Bronchial epithelial cell (primary cell): ENCODE measurements around the gene ANKRD18A. TPM values are rescaled to one million over a fixed set of nuclear protein-coding genes. Genes with fewer than 3 reads are reported as not detected.
A peak's percentile ranks its signal among the peaks of the same experiment; 100 is the strongest.
"Not testable (repeated sequence)": the region's sequence is repeated elsewhere in the genome, so short reads cannot be mapped to it uniquely, and the experiment has no call there.

Source experiments
- DNase-seq: peaks from one replicate; pipeline ENCODE4 v3.0.0-alpha.2; 2010; ENCODE audit warnings: low read depth
- FAIRE-seq: peaks from 2 replicates; lab custom pipeline; 2011; peaks lifted over from hg19 to GRCh38; lab: Jason Lieb, UNC
- H3K27me3 ChIP-seq: 2 replicates; pipeline ENCODE4 v1.5.1; 2011; ENCODE audit warnings: low read length; ENCODE audit not compliant: control insufficient read depth, insufficient read depth
- H3K36me3 ChIP-seq: 2 replicates; pipeline ENCODE4 v1.5.1; 2011; ENCODE audit warnings: low read length; ENCODE audit not compliant: control insufficient read depth, insufficient read depth
- H3K4me3 ChIP-seq: 2 replicates; pipeline ENCODE4 v1.5.1; 2011; ENCODE audit warnings: mild to moderate bottlenecking, low read depth, low read length, control low read depth
- CTCF ChIP-seq: IDR thresholded peaks from 2 replicates; pipeline ENCODE4 v1.5.1; 2011; ENCODE audit warnings: mild to moderate bottlenecking, moderate library complexity, low read length, control low read depth, inconsistent platforms; ENCODE audit not compliant: insufficient read depth, severe bottlenecking
- total RNA-seq: library from RNA; depleted of rRNA; stranded (reverse); fragments of >200 nt; gene quantifications from 2 replicates; pipeline ENCODE4 v1.2.1, GENCODE V29; 2014

Gene ANKRD18A
- total RNA-seq, 1 donor from 2014 or later, result 1.6 TPM

DNA sequence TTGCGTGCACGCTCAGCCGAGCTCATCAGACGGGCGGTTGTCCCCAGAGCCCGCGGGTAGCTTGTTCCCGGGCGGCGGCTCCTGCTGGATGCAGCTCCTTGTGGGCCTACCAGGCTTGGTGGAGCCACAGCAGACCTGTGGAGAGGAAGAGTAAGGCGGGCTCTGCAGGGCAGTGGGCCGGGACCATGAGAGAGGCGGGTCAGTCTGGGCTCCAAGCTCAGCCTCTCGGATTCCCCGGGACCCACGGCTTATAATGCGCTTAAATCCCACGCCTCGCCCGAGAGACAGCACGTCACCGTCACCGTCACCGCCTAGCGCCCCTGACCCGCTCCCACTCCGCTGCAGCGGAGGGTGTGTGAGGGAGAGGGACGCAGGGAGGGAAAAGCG, 1.9 kb upstream of the ANKRD18A start:
- peak overlapping the region; percentile 76 for H3K4me3 ChIP-seq

GRCh38 chr9:38621434-38622287, 1.3 kb upstream of the ANKRD18A start:
- no peaks in the 10 kb centered on the region for H3K36me3 ChIP-seq
- DNase-seq, result no peak
- no peak for FAIRE-seq
- H3K4me3 ChIP-seq, result peak overlapping the region; percentile 76
- TF ChIP-seq CTCF, result no peak
- no peaks in the 10 kb centered on the region for H3K27me3 ChIP-seq

More for the DNA sequence above, 1.9 kb upstream of the ANKRD18A start:
- no peak for TF ChIP-seq CTCF
- FAIRE-seq (no peak), DNase-seq (no peak)
- Histone ChIP-seq H3K27me3 (no peaks in the 10 kb centered on the region), H3K36me3 (no peaks in the 10 kb centered on the region)

DNA sequence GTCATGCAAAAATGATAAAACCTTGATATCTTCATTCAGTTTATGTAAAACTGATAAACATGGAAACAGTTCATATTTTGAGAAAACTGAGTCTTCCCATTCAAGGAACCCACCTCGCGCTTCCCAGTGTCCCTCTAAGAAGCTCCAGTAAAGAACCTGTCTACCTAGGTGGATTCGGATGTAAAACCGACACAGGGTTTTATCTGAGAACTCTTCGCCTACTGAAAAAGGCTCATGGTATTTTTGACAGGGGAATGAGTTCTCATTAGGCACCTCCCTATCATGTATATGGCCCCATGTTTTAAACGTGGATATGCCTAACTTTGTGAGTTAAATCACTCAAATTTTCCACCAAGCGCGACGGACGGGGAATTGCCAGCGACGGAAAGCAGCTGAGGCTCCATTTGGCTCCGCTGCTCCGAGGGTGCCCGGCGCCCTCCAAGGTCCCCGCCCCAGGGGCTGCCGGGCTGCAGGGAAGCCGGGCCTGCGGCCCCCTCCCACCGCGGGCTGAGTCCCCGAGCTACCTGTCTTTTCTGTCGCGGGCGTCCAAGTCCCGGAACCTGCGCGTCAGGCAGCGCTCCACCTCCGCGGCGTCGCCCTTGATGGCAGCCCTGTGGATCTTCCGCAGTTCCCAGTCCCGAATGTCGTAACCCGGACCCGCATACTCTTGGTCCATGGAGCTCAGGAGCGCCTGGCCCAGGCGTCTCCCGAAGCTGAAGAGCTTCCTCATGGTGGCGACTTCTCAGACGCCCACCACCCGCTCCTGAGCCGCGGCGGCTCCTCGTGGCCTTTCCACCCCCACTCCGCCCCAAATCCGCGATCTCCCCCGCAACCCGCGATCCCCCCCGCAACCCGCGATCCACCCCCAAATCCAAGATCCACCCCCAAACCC, 594 bp downstream of the ANKRD18A start:
- no peaks in the 10 kb centered on the region for H3K27me3 ChIP-seq
- FAIRE-seq (no peak), DNase-seq (no peak)

DNA sequence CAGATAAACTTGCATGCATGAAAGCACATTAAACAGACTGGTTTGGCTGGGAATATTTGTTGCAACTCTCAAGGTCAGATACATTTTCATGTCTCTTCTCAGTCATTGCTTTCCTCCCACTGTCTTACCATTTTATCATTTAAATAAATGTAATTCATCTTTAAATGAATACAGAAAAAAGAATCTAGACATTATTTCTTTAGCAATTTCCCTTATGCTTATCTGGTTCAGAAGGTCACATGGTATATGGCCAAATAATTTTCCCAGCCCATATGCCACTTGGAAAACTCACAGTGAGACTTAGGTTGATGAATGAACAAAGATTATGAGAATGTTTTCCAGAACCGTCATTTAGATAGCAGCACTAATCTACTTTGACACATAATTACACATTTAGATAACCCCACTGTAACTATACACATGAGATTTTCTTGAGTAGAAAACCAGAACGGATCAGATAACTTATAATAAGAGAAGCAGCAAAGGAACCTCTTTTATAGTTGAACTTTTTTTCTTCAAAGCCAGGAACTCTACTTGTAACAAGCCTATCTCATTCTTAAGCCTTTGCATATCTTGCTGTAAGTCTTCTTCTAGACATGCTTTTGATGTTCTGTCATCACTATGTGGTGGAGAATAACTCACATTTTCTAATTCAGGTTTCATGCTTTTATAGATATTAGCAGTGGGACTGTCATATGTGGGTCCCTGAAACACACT, 22.2 kb downstream of the ANKRD18A start:
- not testable (repeated sequence) for H3K4me3 ChIP-seq, DNase-seq, H3K36me3 ChIP-seq, FAIRE-seq, H3K27me3 ChIP-seq

More for the DNA sequence above, 594 bp downstream of the ANKRD18A start:
- no peaks in the 10 kb centered on the region for H3K36me3 ChIP-seq
- no peak for TF ChIP-seq CTCF
- H3K4me3 ChIP-seq, result peak overlapping the region; percentile 76

DNA sequence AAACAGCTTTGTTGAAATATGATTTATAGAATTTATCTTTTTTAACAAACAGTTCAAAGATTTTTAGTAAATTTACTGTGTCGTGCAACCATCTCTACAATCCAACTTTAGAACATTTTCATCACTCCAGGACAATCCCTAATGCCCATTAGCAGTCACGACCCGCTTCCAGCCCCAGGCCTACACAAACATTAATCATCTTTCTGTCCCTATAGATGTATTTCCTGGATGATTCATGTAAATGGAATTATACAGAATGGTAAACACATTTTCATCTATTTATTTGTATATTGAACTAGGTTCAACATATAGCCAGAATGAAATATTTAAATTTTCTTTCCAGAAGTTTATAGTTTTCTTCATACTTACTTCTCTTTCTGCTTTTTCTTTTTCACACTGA, 25.3 kb downstream of the ANKRD18A start:
- peak; percentile 35 for DNase-seq
- not testable (repeated sequence) for H3K36me3 ChIP-seq, H3K27me3 ChIP-seq, H3K4me3 ChIP-seq, FAIRE-seq

- H3K36me3 ChIP-seq, FAIRE-seq, H3K27me3 ChIP-seq, H3K4me3 ChIP-seq: not testable (repeated sequence)
- peak; percentile 7 for TF ChIP-seq CTCF
- DNase-seq, result peak; percentile 68
These were observed 28.9 kb downstream of the ANKRD18A start for GRCh38 chr9:38591346-38592063.

DNA sequence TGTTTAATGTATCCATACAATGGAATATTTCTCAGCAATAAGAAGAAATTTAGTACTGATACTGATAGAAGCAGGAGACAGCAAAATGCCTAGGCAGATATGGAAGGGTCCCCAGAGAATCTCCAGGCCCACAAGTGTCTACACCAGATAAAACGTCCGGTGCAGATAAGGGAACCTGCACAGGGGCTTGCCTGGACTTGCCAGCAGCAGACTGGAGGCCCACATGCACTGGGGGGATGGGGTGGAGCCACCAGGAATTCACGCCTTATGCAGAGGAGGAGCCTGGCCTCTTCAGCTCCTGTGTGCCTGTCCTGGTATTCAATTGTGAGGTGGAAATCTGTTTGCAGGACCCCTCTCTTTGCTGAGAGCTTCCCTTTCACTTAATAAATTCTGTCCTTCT, 36.6 kb downstream of the ANKRD18A start:
- DNase-seq, result peak; percentile 17
- FAIRE-seq, H3K27me3 ChIP-seq, H3K4me3 ChIP-seq, H3K36me3 ChIP-seq: not testable (repeated sequence)

DNA sequence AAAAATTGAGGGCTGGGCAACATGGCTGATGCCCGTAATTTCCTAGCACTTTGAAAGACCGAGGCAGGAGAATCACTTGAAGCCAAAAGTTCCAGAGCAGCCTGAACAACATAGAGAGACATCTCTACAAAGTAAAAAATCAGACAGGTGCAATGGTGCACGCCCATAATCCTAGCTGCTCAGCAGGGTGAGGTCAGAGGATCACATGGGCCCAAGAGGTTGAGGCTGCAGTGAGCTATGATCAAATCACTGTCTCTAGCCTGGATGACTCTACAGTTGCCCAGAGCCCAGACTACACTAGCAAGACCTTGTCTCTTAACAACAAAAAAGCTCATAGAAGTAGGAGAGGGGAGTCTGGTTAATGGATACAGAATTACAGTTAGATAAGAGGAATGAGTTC, 40.3 kb downstream of the ANKRD18A start:
- not testable (repeated sequence) for FAIRE-seq, H3K36me3 ChIP-seq
- DNase-seq, result peak; percentile 8

GRCh38 chr9:38576181-38576580, 44.2 kb downstream of the ANKRD18A start:
- H3K36me3 ChIP-seq, H3K27me3 ChIP-seq, H3K4me3 ChIP-seq, FAIRE-seq: not testable (repeated sequence)
- peak; percentile 12 for DNase-seq

More for the DNA sequence above, 40.3 kb downstream of the ANKRD18A start:
- H3K4me3 ChIP-seq, H3K27me3 ChIP-seq: not testable (repeated sequence)
